Measurements from ENCODE around the gene ABCB10. TPM values are rescaled to one million over a fixed set of nuclear protein-coding genes. Genes with fewer than 3 reads are reported as not detected.
"Not testable (repeated sequence)": the region's sequence is repeated elsewhere in the genome, so short reads cannot be mapped to it uniquely, and the experiment has no call there.

ABCB10 gene
- polyA plus RNA-seq, 4 donors: 7.8 to 31.9 (median 11.3) TPM

DNA sequence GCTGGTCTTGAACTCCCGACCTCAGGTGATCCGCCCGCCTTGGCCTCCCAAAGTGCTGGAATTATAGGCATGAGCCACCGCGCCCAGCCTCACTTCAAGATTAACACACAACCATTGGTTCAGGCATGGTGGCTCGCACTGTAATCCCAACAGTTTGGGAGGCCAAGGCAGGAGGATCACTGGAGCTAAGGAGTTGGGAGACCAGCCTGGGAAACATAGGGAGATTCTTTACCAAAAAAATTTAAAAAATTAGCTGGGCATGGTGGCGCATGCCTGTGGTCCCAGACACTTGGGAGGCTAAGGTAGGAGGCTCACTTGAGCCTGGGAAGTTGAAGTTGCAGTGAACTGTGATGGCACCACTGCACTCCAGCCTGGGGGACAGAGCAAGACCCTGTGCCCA lies 37.4 kb upstream of the ABCB10 start:
- not testable (repeated sequence) for H3K27me3 ChIP-seq (ENCODE audit: control insufficient read depth in 3 of 3, insufficient read depth in 3 of 3, low read length in 3 of 3); DNase-seq; H3K9me3 ChIP-seq (ENCODE audit: control insufficient read depth in 2 of 2, insufficient read depth in 1 of 2, low read depth in 1 of 2, low read length in 1 of 2); H3K4me3 ChIP-seq (ENCODE audit: low read depth in 1 of 3, low read length in 3 of 3); H3K4me1 ChIP-seq (ENCODE audit: control insufficient read depth in 3 of 3, insufficient read depth in 2 of 3, low read depth in 1 of 3, low read length in 2 of 3); FAIRE-seq
- peaks cover 6 to 25% (median 11%) of the 10 kb centered on the region in 3 donors for H3K36me3 ChIP-seq (ENCODE audit: control insufficient read depth in 3 of 3, insufficient read depth in 2 of 3, low read depth in 1 of 3, low read length in 3 of 3)
- H3K27ac ChIP-seq (ENCODE audit: low read depth in 1 of 3, low read length in 2 of 3): peak overlapping the region in 1 of 3 donors; percentile 74
- WGBS, 3 donors: 94 to 100% (median 94%) methylated on average over 6 to 7 of the region's 7 CpGs

GRCh38 chr1:229594227-229595008 lies 35.9 kb upstream of the ABCB10 start:
- no peak overlapping the region for H3K4me3 ChIP-seq (ENCODE audit: low read depth in 1 of 3, low read length in 3 of 3)
- H3K4me1 ChIP-seq (ENCODE audit: control insufficient read depth in 3 of 3, insufficient read depth in 2 of 3, low read depth in 1 of 3, low read length in 2 of 3): peaks cover 0 to 2% (median 0%) of the 10 kb centered on the region in 3 donors
- no peaks in the 10 kb centered on the region for H3K27me3 ChIP-seq (ENCODE audit: control insufficient read depth in 3 of 3, insufficient read depth in 3 of 3, low read length in 3 of 3)
- no peaks in the 10 kb centered on the region for H3K9me3 ChIP-seq (ENCODE audit: control insufficient read depth in 2 of 2, insufficient read depth in 1 of 2, low read depth in 1 of 2, low read length in 1 of 2)
- H3K27ac ChIP-seq (ENCODE audit: low read depth in 1 of 3, low read length in 2 of 3): no peak overlapping the region
- FAIRE-seq: no peak
- peaks cover 6 to 25% (median 15%) of the 10 kb centered on the region in 3 donors for H3K36me3 ChIP-seq (ENCODE audit: control insufficient read depth in 3 of 3, insufficient read depth in 2 of 3, low read depth in 1 of 3, low read length in 3 of 3)
- WGBS, 3 donors: 95 to 97% (median 96%) methylated on average over 34 of the region's 34 CpGs
- DNase-seq: no peak

DNA sequence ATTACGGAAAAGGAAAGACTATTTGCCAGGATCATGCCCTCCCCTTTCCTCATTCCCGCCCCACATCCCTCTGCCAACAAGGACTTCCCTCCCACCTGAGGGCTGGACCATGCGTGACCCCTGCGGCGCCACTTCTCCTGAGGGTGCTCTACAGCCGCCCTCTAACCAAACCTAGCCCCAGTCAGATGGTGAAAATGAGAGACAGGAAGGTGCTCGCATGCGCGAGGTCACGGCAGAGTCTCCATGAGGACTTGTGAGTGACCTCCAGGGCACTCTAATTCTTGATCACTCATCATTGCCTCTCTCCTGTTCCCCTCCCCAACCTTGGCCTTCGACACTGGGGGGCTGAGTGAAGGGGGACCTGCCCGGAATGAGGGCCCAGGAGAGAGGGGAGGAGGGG lies 35.3 kb upstream of the ABCB10 start:
- Histone ChIP-seq H3K4me3 (ENCODE audit: low read depth in 1 of 3, low read length in 3 of 3) (no peak overlapping the region), H3K36me3 (ENCODE audit: control insufficient read depth in 3 of 3, insufficient read depth in 2 of 3, low read depth in 1 of 3, low read length in 3 of 3) (peaks cover 6 to 25% (median 15%) of the 10 kb centered on the region in 3 donors), H3K9me3 (ENCODE audit: control insufficient read depth in 2 of 2, insufficient read depth in 1 of 2, low read depth in 1 of 2, low read length in 1 of 2) (no peaks in the 10 kb centered on the region), H3K27ac (ENCODE audit: low read depth in 1 of 3, low read length in 2 of 3) (no peak overlapping the region), H3K27me3 (ENCODE audit: control insufficient read depth in 3 of 3, insufficient read depth in 3 of 3, low read length in 3 of 3) (no peaks in the 10 kb centered on the region), H3K4me1 (ENCODE audit: control insufficient read depth in 3 of 3, insufficient read depth in 2 of 3, low read depth in 1 of 3, low read length in 2 of 3) (peaks cover 0 to 2% (median 0%) of the 10 kb centered on the region in 3 donors)
- no peak for FAIRE-seq
- DNase-seq: no peak
- WGBS, 3 donors: 92 to 98% (median 94%) methylated on average over 12 of the region's 12 CpGs

DNA sequence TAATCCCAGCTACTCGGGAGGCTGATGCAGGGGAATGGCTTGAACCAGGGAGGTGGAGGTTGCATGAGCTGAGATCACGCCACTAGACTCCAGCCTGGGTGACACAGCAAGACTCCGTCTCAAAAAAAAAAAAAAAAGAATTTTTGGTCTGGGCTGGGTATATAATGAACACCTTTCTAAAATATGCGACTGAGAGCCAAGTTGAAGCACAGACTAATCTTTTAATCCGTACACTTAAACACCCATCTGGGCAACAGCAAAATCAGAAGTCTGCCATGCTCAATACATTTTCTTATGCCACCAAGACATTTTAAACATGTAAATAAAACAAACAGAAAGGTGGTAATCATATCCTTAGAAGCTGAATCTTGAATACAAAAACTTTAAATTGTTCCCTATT lies 31.6 kb upstream of the ABCB10 start:
- no peaks in the 10 kb centered on the region for H3K9me3 ChIP-seq (ENCODE audit: control insufficient read depth in 2 of 2, insufficient read depth in 1 of 2, low read depth in 1 of 2, low read length in 1 of 2)
- H3K27ac ChIP-seq (ENCODE audit: low read depth in 1 of 3, low read length in 2 of 3): no peak overlapping the region
- WGBS, 3 donors: 96 to 98% (median 96%) methylated on average over 5 of the region's 5 CpGs
- H3K36me3 ChIP-seq (ENCODE audit: control insufficient read depth in 3 of 3, insufficient read depth in 2 of 3, low read depth in 1 of 3, low read length in 3 of 3): peaks cover 6 to 21% (median 15%) of the 10 kb centered on the region in 3 donors
- no peaks in the 10 kb centered on the region for H3K27me3 ChIP-seq (ENCODE audit: control insufficient read depth in 3 of 3, insufficient read depth in 3 of 3, low read length in 3 of 3)
- H3K4me3 ChIP-seq (ENCODE audit: low read depth in 1 of 3, low read length in 3 of 3): no peak overlapping the region
- no peaks in the 10 kb centered on the region for H3K4me1 ChIP-seq (ENCODE audit: control insufficient read depth in 3 of 3, insufficient read depth in 2 of 3, low read depth in 1 of 3, low read length in 2 of 3)
- no peak for FAIRE-seq
- no peak for DNase-seq

DNA sequence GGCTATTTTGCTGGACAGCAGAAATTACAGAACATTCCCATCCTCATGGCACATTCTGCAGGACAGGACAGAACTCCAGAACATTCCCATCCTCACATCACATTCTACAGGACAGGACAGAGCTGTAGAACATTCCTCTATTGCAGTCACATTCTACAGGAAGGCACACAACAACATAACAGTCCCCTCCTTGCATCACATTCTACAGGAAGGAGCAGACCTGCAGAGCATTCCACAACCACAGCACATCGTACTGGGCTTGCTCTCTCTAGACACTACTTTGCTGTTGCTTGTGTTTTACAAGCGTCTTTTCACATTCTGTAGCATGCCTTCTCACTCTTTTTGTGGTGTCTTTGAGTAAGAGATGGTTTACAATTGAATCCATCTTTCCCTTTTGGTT lies 26.8 kb upstream of the ABCB10 start:
- Histone ChIP-seq H3K4me1 (ENCODE audit: control insufficient read depth in 3 of 3, insufficient read depth in 2 of 3, low read depth in 1 of 3, low read length in 2 of 3) (no peaks in the 10 kb centered on the region), H3K9me3 (ENCODE audit: control insufficient read depth in 2 of 2, insufficient read depth in 1 of 2, low read depth in 1 of 2, low read length in 1 of 2) (no peaks in the 10 kb centered on the region), H3K4me3 (ENCODE audit: low read depth in 1 of 3, low read length in 3 of 3) (no peak overlapping the region), H3K27ac (ENCODE audit: low read depth in 1 of 3, low read length in 2 of 3) (no peak overlapping the region), H3K27me3 (ENCODE audit: control insufficient read depth in 3 of 3, insufficient read depth in 3 of 3, low read length in 3 of 3) (no peaks in the 10 kb centered on the region), H3K36me3 (ENCODE audit: control insufficient read depth in 3 of 3, insufficient read depth in 2 of 3, low read depth in 1 of 3, low read length in 3 of 3) (peaks cover 0 to 3% (median 0%) of the 10 kb centered on the region in 3 donors)
- DNase-seq (no peak), FAIRE-seq (no peak)
- WGBS, 3 donors: 74 to 91% (median 78%) methylated on average over 2 of the region's 2 CpGs

GRCh38 chr1:229582715-229583114 lies 24.2 kb upstream of the ABCB10 start:
- no peaks in the 10 kb centered on the region for H3K27me3 ChIP-seq (ENCODE audit: control insufficient read depth in 3 of 3, insufficient read depth in 3 of 3, low read length in 3 of 3)
- no peak overlapping the region for H3K4me3 ChIP-seq (ENCODE audit: low read depth in 1 of 3, low read length in 3 of 3)
- no peaks in the 10 kb centered on the region for H3K36me3 ChIP-seq (ENCODE audit: control insufficient read depth in 3 of 3, insufficient read depth in 2 of 3, low read depth in 1 of 3, low read length in 3 of 3)
- no peaks in the 10 kb centered on the region for H3K9me3 ChIP-seq (ENCODE audit: control insufficient read depth in 2 of 2, insufficient read depth in 1 of 2, low read depth in 1 of 2, low read length in 1 of 2)
- no peaks in the 10 kb centered on the region for H3K4me1 ChIP-seq (ENCODE audit: control insufficient read depth in 3 of 3, insufficient read depth in 2 of 3, low read depth in 1 of 3, low read length in 2 of 3)
- no peak overlapping the region for H3K27ac ChIP-seq (ENCODE audit: low read depth in 1 of 3, low read length in 2 of 3)
- no peak for FAIRE-seq
- 95 to 98% (median 95%) methylated on average over 4 of the region's 4 CpGs for WGBS, 3 donors
- no peak for DNase-seq

DNA sequence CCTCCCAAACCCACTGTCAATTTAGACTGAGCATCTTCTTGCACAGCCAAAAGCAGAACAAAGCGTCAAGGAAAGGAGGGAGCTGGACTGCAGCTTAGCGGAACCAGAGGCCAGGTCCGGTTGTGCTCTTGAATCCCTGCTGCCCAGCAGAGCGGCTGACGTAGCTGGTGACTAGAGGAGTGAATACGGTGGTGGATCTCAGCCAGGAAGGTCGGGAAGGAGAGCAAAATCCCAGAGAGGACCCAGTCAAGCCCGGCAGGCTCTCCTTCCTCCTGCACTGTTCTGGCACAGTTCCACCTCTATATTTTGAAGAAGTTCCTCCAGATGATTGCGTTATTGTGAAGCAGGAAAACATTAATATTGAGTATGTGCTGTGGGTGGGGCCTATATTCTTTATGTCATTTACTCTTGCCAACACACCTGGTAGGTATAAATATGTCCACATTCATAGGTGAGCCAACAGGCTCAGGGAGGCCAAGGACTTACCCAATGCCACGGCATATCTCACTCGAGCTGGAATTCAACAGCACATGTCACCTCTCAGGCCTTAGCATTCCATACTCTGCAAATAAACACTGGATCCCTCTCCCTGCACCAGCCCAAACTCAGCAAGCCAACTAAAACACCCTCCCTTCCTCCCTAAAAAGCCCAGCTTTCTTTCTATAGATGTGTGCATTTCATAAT lies 23.6 kb upstream of the ABCB10 start:
- no peaks in the 10 kb centered on the region for H3K27me3 ChIP-seq (ENCODE audit: control insufficient read depth in 3 of 3, insufficient read depth in 3 of 3, low read length in 3 of 3)
- H3K27ac ChIP-seq (ENCODE audit: low read depth in 1 of 3, low read length in 2 of 3): no peak overlapping the region
- H3K4me3 ChIP-seq (ENCODE audit: low read depth in 1 of 3, low read length in 3 of 3): no peak overlapping the region
- H3K4me1 ChIP-seq (ENCODE audit: control insufficient read depth in 3 of 3, insufficient read depth in 2 of 3, low read depth in 1 of 3, low read length in 2 of 3): no peaks in the 10 kb centered on the region
- FAIRE-seq (no peak), DNase-seq (no peak)
- H3K36me3 ChIP-seq (ENCODE audit: control insufficient read depth in 3 of 3, insufficient read depth in 2 of 3, low read depth in 1 of 3, low read length in 3 of 3): no peaks in the 10 kb centered on the region
- H3K9me3 ChIP-seq (ENCODE audit: control insufficient read depth in 2 of 2, insufficient read depth in 1 of 2, low read depth in 1 of 2, low read length in 1 of 2): no peaks in the 10 kb centered on the region
- WGBS, 3 donors: 41 to 44% (median 42%) methylated on average over 11 of the region's 11 CpGs

GRCh38 chr1:229581485-229581884 lies 23.0 kb upstream of the ABCB10 start:
- Histone ChIP-seq H3K9me3 (ENCODE audit: control insufficient read depth in 2 of 2, insufficient read depth in 1 of 2, low read depth in 1 of 2, low read length in 1 of 2) (no peaks in the 10 kb centered on the region), H3K27me3 (ENCODE audit: control insufficient read depth in 3 of 3, insufficient read depth in 3 of 3, low read length in 3 of 3) (no peaks in the 10 kb centered on the region), H3K4me1 (ENCODE audit: control insufficient read depth in 3 of 3, insufficient read depth in 2 of 3, low read depth in 1 of 3, low read length in 2 of 3) (no peaks in the 10 kb centered on the region), H3K27ac (ENCODE audit: low read depth in 1 of 3, low read length in 2 of 3) (no peak overlapping the region), H3K4me3 (ENCODE audit: low read depth in 1 of 3, low read length in 3 of 3) (no peak overlapping the region), H3K36me3 (ENCODE audit: control insufficient read depth in 3 of 3, insufficient read depth in 2 of 3, low read depth in 1 of 3, low read length in 3 of 3) (no peaks in the 10 kb centered on the region)
- no peak for DNase-seq
- no peak for FAIRE-seq
- 85 to 92% (median 88%) methylated on average over 3 of the region's 3 CpGs for WGBS, 3 donors
